Measurements from ENCODE around the gene OAT.

Gene OAT

GRCh38 chr10:124409696-124410095, 9.0 kb downstream of the OAT start:
- no peak for DNase-seq (ENCODE audit: low read depth in 1 of 2, low spot score in 1 of 2)
- in situ Hi-C loops (cut with HindIII; ENCODE audit: low pct_unique_long_range_greater_than_20kb, low sequenced_read_pairs), result no loop called here
- no peak for TF ChIP-seq JUND (IDR thresholded peaks at IDR 0.05; ENCODE audit: low read depth)

GRCh38 chr10:124408357-124408756, 10.4 kb downstream of the OAT start:
- DNase-seq (ENCODE audit: low read depth in 1 of 2, low spot score in 1 of 2), result no peak
- in situ Hi-C loops (cut with HindIII; ENCODE audit: low pct_unique_long_range_greater_than_20kb, low sequenced_read_pairs), result no loop called here
- no peak for TF ChIP-seq JUND (IDR thresholded peaks at IDR 0.05; ENCODE audit: low read depth)

- in situ Hi-C loops (cut with HindIII; ENCODE audit: low pct_unique_long_range_greater_than_20kb, low sequenced_read_pairs), result no loop called here
- no peak for DNase-seq (ENCODE audit: low read depth in 1 of 2, low spot score in 1 of 2)
- no peak for TF ChIP-seq JUND (IDR thresholded peaks at IDR 0.05; ENCODE audit: low read depth)
Measured at GRCh38 chr10:124407456-124407855, 11.3 kb downstream of the OAT start.

GRCh38 chr10:124403548-124403947, 15.2 kb downstream of the OAT start:
- DNase-seq (ENCODE audit: low read depth in 1 of 2, low spot score in 1 of 2), result peak; percentile 37 to 84
- no peak for TF ChIP-seq JUND (IDR thresholded peaks at IDR 0.05; ENCODE audit: low read depth)
- in situ Hi-C loops (cut with HindIII; ENCODE audit: low pct_unique_long_range_greater_than_20kb, low sequenced_read_pairs), result no loop called here

GRCh38 chr10:124402273-124402672, 16.4 kb downstream of the OAT start:
- in situ Hi-C loops (cut with HindIII; ENCODE audit: low pct_unique_long_range_greater_than_20kb, low sequenced_read_pairs), result no loop called here
- TF ChIP-seq JUND (IDR thresholded peaks at IDR 0.05; ENCODE audit: low read depth), result no peak
- no peak for DNase-seq (ENCODE audit: low read depth in 1 of 2, low spot score in 1 of 2)

- no peak for DNase-seq (ENCODE audit: low read depth in 1 of 2, low spot score in 1 of 2)
- TF ChIP-seq JUND (IDR thresholded peaks at IDR 0.05; ENCODE audit: low read depth), result no peak
- in situ Hi-C loops (cut with HindIII; ENCODE audit: low pct_unique_long_range_greater_than_20kb, low sequenced_read_pairs), result no loop called here
Measured at GRCh38 chr10:124401633-124402032, 17.1 kb downstream of the OAT start.

GRCh38 chr10:124394583-124394982, 24.1 kb downstream of the OAT start:
- in situ Hi-C loops (cut with HindIII; ENCODE audit: low pct_unique_long_range_greater_than_20kb, low sequenced_read_pairs), result no loop called here
- DNase-seq (ENCODE audit: low read depth in 1 of 2, low spot score in 1 of 2), result no peak
- no peak for TF ChIP-seq JUND (IDR thresholded peaks at IDR 0.05; ENCODE audit: low read depth)

GRCh38 chr10:124392626-124393342, 25.9 kb downstream of the OAT start:
- no peak for DNase-seq (ENCODE audit: low read depth in 1 of 2, low spot score in 1 of 2)
- TF ChIP-seq JUND (IDR thresholded peaks at IDR 0.05; ENCODE audit: low read depth), result no peak
- in situ Hi-C loops (cut with HindIII; ENCODE audit: low pct_unique_long_range_greater_than_20kb, low sequenced_read_pairs), result no loop called here

GRCh38 chr10:124390471-124391187, 28.1 kb downstream of the OAT start:
- in situ Hi-C loops (cut with HindIII; ENCODE audit: low pct_unique_long_range_greater_than_20kb, low sequenced_read_pairs), result no loop called here
- no peak for TF ChIP-seq JUND (IDR thresholded peaks at IDR 0.05; ENCODE audit: low read depth)
- no peak for DNase-seq (ENCODE audit: low read depth in 1 of 2, low spot score in 1 of 2)

- in situ Hi-C loops (cut with HindIII; ENCODE audit: low pct_unique_long_range_greater_than_20kb, low sequenced_read_pairs), result no loop called here
- no peak for TF ChIP-seq JUND (IDR thresholded peaks at IDR 0.05; ENCODE audit: low read depth)
- no peak for DNase-seq (ENCODE audit: low read depth in 1 of 2, low spot score in 1 of 2)
Measured at GRCh38 chr10:124389613-124390361, 28.9 kb downstream of the OAT start.

GRCh38 chr10:124388823-124389612, 29.7 kb downstream of the OAT start:
- in situ Hi-C loops (cut with HindIII; ENCODE audit: low pct_unique_long_range_greater_than_20kb, low sequenced_read_pairs), result no loop called here
- no peak for TF ChIP-seq JUND (IDR thresholded peaks at IDR 0.05; ENCODE audit: low read depth)
- DNase-seq (ENCODE audit: low read depth in 1 of 2, low spot score in 1 of 2), result peak; percentile 84 to 89

- no peak for TF ChIP-seq JUND (IDR thresholded peaks at IDR 0.05; ENCODE audit: low read depth)
- no peak for DNase-seq (ENCODE audit: low read depth in 1 of 2, low spot score in 1 of 2)
- in situ Hi-C loops (cut with HindIII; ENCODE audit: low pct_unique_long_range_greater_than_20kb, low sequenced_read_pairs), result no loop called here
Measured at GRCh38 chr10:124388476-124388822, 30.3 kb downstream of the OAT start.
